ENCODE measurements around the gene BPHL. TPM values are rescaled to one million over a fixed set of nuclear protein-coding genes. Genes with fewer than 3 reads are reported as not detected.

Gene BPHL
- total RNA-seq, 1 experiment from 2014 or later, result 29.5 TPM

GRCh38 chr6:3157131-3157933 is 38.8 kb downstream of the BPHL start, which contains the start of gene TUBB2A:
TSS of gene TUBB2A (minus strand) at chr6:3157544. CDS start at chr6:3157463, 81 bp downstream.
- Histone ChIP-seq H3K36me3 (ENCODE audit: control insufficient read depth, insufficient read depth, low read length) (no peaks in the 10 kb centered on the region), H3K27me3 (replicated peaks; ENCODE audit: control insufficient read depth, insufficient read depth, low read length) (no peaks in the 10 kb centered on the region), H3K4me1 (peaks cover 13% of the 10 kb centered on the region; the same call in 1 of the 2 replicates), H3K4me3 (ENCODE audit: low read depth, low read length) (peak within 1 kb of the TSS; percentile 61), H3K9me3 (no peaks in the 10 kb centered on the region)
- TF ChIP-seq CTCF (IDR thresholded peaks at IDR 0.05; ENCODE audit: insufficient read depth in 1 of 2, low read depth in 1 of 2, low read length in 1 of 2, severe bottlenecking in 1 of 2, unreplicated experiment in 1 of 2), result peak in 1 of 2 experiments; percentile 33
- no peaks in the 10 kb centered on the region for H3K9me3 Mint-ChIP-seq (ENCODE audit: unreplicated experiment)
- H3K27me3 Mint-ChIP-seq (ENCODE audit: insufficient read depth, unreplicated experiment), result no peaks in the 10 kb centered on the region
- peak within 1 kb of the TSS; percentile 77 for H3K4me3 Mint-ChIP-seq (ENCODE audit: unreplicated experiment)
- peaks cover 16% of the 10 kb centered on the region for H3K4me1 Mint-ChIP-seq (ENCODE audit: low read depth, unreplicated experiment)
- peaks cover 25% of the 10 kb centered on the region for H3K36me3 Mint-ChIP-seq (ENCODE audit: insufficient read depth, unreplicated experiment)
- BruUV-seq (replicated peaks), result no TSS peak
- DNase-seq, result peak; percentile 75 to 92
- peak within 1 kb of the TSS; percentile 64 for H3K27ac Mint-ChIP-seq (ENCODE audit: unreplicated experiment)
- ChIA-PET POLR2A (interaction anchor here (0.6 to 1.5 kb wide), 8 partner anchors 8 to 134 kb away, joined by 3 to 6 read pairs (median 4); partner anchors contain the start of gene PSMG4), CTCF (interaction anchor here (0.5 to 1.0 kb wide), 17 partner anchors 8 to 102 kb away, joined by 3 to 14 read pairs (median 7); partner anchors contain the start of genes BPHL and PSMG4)
- intact Hi-C loops (cut with micrococcal nuclease; ENCODE audit: unreplicated experiment), result no loop called here

- peaks cover 22% of the 10 kb centered on the region for H3K4me1 Mint-ChIP-seq (ENCODE audit: low read depth, unreplicated experiment)
- no peaks in the 10 kb centered on the region for H3K9me3 Mint-ChIP-seq (ENCODE audit: unreplicated experiment)
- peaks cover 23% of the 10 kb centered on the region for H3K4me1 ChIP-seq
- H3K36me3 ChIP-seq (ENCODE audit: control insufficient read depth, insufficient read depth, low read length), result no peaks in the 10 kb centered on the region
- POLR2A ChIA-PET, result no interaction called here
- no peak overlapping the region for H3K4me3 Mint-ChIP-seq (ENCODE audit: unreplicated experiment)
- intact Hi-C loops (cut with micrococcal nuclease; ENCODE audit: unreplicated experiment), result no loop called here
- TF ChIP-seq CTCF (IDR thresholded peaks at IDR 0.05; ENCODE audit: insufficient read depth in 1 of 2, low read depth in 1 of 2, low read length in 1 of 2, severe bottlenecking in 1 of 2, unreplicated experiment in 1 of 2), result no peak
- no peak overlapping the region for H3K27ac Mint-ChIP-seq (ENCODE audit: unreplicated experiment)
- CTCF ChIA-PET, result no interaction called here
- H3K27me3 ChIP-seq (replicated peaks; ENCODE audit: control insufficient read depth, insufficient read depth, low read length), result no peaks in the 10 kb centered on the region
- no peak for DNase-seq
- no peaks in the 10 kb centered on the region for H3K9me3 ChIP-seq
- H3K4me3 ChIP-seq (ENCODE audit: low read depth, low read length), result no peak overlapping the region
- BruUV-seq (replicated peaks), result no TSS peak
- H3K27me3 Mint-ChIP-seq (ENCODE audit: insufficient read depth, unreplicated experiment), result no peaks in the 10 kb centered on the region
- H3K36me3 Mint-ChIP-seq (ENCODE audit: insufficient read depth, unreplicated experiment), result peaks cover 19% of the 10 kb centered on the region
Observed at GRCh38 chr6:3159805-3160781, 41.6 kb downstream of the BPHL start.

- H3K36me3 Mint-ChIP-seq (ENCODE audit: insufficient read depth, unreplicated experiment), result peaks cover 6% of the 10 kb centered on the region
- no peaks in the 10 kb centered on the region for H3K9me3 Mint-ChIP-seq (ENCODE audit: unreplicated experiment)
- no peaks in the 10 kb centered on the region for H3K27me3 Mint-ChIP-seq (ENCODE audit: insufficient read depth, unreplicated experiment)
- no peaks in the 10 kb centered on the region for H3K27me3 ChIP-seq (replicated peaks; ENCODE audit: control insufficient read depth, insufficient read depth, low read length)
- CTCF ChIA-PET, result interaction anchor here (0.6 to 1.4 kb wide), 5 partner anchors 33 to 85 kb away, joined by 3 to 4 read pairs (median 3); partner anchors contain the start of gene BPHL
- no peaks in the 10 kb centered on the region for H3K9me3 ChIP-seq
- no TSS peak for BruUV-seq (replicated peaks)
- H3K4me3 ChIP-seq (ENCODE audit: low read depth, low read length), result peak overlapping the region; percentile 52
- intact Hi-C loops (cut with micrococcal nuclease; ENCODE audit: unreplicated experiment), result loop anchor here (1.0 to 2.0 kb wide), 5 partner anchors 23 to 97 kb away; partner anchors contain the start of gene PSMG4
- H3K27ac Mint-ChIP-seq (ENCODE audit: unreplicated experiment), result peak overlapping the region; percentile 67
- H3K4me3 Mint-ChIP-seq (ENCODE audit: unreplicated experiment), result peak overlapping the region; percentile 78
- TF ChIP-seq CTCF (IDR thresholded peaks at IDR 0.05; ENCODE audit: insufficient read depth in 1 of 2, low read depth in 1 of 2, low read length in 1 of 2, severe bottlenecking in 1 of 2, unreplicated experiment in 1 of 2), result no peak
- POLR2A ChIA-PET, result interaction anchor here (0.6 to 1.7 kb wide), 7 partner anchors 44 to 163 kb away, joined by 3 to 15 read pairs (median 4); partner anchors contain the start of genes BPHL and RIPK1
- H3K36me3 ChIP-seq (ENCODE audit: control insufficient read depth, insufficient read depth, low read length), result no peaks in the 10 kb centered on the region
- H3K4me1 ChIP-seq, result peaks cover 43% of the 10 kb centered on the region
- H3K4me1 Mint-ChIP-seq (ENCODE audit: low read depth, unreplicated experiment), result peaks cover 39% of the 10 kb centered on the region
- DNase-seq, result no peak
Observed at GRCh38 chr6:3162067-3162497, 43.6 kb downstream of the BPHL start.
